ENCODE measurements around the gene CASS4. TPM values are rescaled to one million over a fixed set of nuclear protein-coding genes. Genes with fewer than 3 reads are reported as not detected.
A peak's percentile ranks its signal among the peaks of the same experiment; 100 is the strongest.

CASS4 gene
- total RNA-seq, 1 donor from 2014 or later: 40.2 TPM

- Histone ChIP-seq H3K36me3 (no peaks in the 10 kb centered on the region), H3K27ac (no peak overlapping the region), H3K27me3 (no peaks in the 10 kb centered on the region), H3K4me3 (no peak overlapping the region), H3K4me1 (peaks cover 45% of the 10 kb centered on the region), H3K9me3 (no peaks in the 10 kb centered on the region)
- intact Hi-C loops (cut with DNase I): no loop called here
- no peak for DNase-seq
- no peak for TF ChIP-seq CTCF (IDR thresholded peaks at IDR 0.05)
- no peak for ATAC-seq
These were observed 11.8 kb downstream of the CASS4 start for GRCh38 chr20:56423886-56424285.

GRCh38 chr20:56424931-56425330 lies 12.9 kb downstream of the CASS4 start:
- Histone ChIP-seq H3K4me3 (no peak overlapping the region), H3K27me3 (no peaks in the 10 kb centered on the region), H3K36me3 (no peaks in the 10 kb centered on the region), H3K4me1 (peaks cover 48% of the 10 kb centered on the region), H3K27ac (peak overlapping the region; percentile 40), H3K9me3 (no peaks in the 10 kb centered on the region)
- ATAC-seq (no peak), DNase-seq (no peak)
- TF ChIP-seq CTCF (IDR thresholded peaks at IDR 0.05): no peak
- intact Hi-C loops (cut with DNase I): no loop called here

- Histone ChIP-seq H3K4me1 (peaks cover 55% of the 10 kb centered on the region), H3K4me3 (no peak overlapping the region), H3K27ac (no peak overlapping the region), H3K36me3 (no peaks in the 10 kb centered on the region), H3K27me3 (no peaks in the 10 kb centered on the region), H3K9me3 (no peaks in the 10 kb centered on the region)
- ATAC-seq (no peak), DNase-seq (no peak)
- intact Hi-C loops (cut with DNase I): no loop called here
- no peak for TF ChIP-seq CTCF (IDR thresholded peaks at IDR 0.05)
These were observed 14.0 kb downstream of the CASS4 start for GRCh38 chr20:56426026-56426425.

- ATAC-seq (no peak), DNase-seq (no peak)
- Histone ChIP-seq H3K4me3 (no peak overlapping the region), H3K27ac (no peak overlapping the region), H3K9me3 (no peaks in the 10 kb centered on the region), H3K4me1 (peaks cover 52% of the 10 kb centered on the region), H3K27me3 (no peaks in the 10 kb centered on the region), H3K36me3 (no peaks in the 10 kb centered on the region)
- no peak for TF ChIP-seq CTCF (IDR thresholded peaks at IDR 0.05)
- intact Hi-C loops (cut with DNase I): no loop called here
These were observed 14.9 kb downstream of the CASS4 start for GRCh38 chr20:56426926-56427325.

GRCh38 chr20:56427797-56428196 lies 15.7 kb downstream of the CASS4 start:
- DNase-seq: no peak
- peaks cover 43% of the 10 kb centered on the region for H3K4me1 ChIP-seq
- no peaks in the 10 kb centered on the region for H3K9me3 ChIP-seq
- no peak overlapping the region for H3K4me3 ChIP-seq
- H3K27me3 ChIP-seq: no peaks in the 10 kb centered on the region
- no peaks in the 10 kb centered on the region for H3K36me3 ChIP-seq
- TF ChIP-seq CTCF (IDR thresholded peaks at IDR 0.05): no peak
- peak; percentile 60 for ATAC-seq
- intact Hi-C loops (cut with DNase I): no loop called here
- no peak overlapping the region for H3K27ac ChIP-seq

- H3K27me3 ChIP-seq: no peaks in the 10 kb centered on the region
- no peaks in the 10 kb centered on the region for H3K36me3 ChIP-seq
- intact Hi-C loops (cut with DNase I): no loop called here
- H3K4me1 ChIP-seq: peaks cover 39% of the 10 kb centered on the region
- ATAC-seq: no peak
- no peak for TF ChIP-seq CTCF (IDR thresholded peaks at IDR 0.05)
- H3K4me3 ChIP-seq: no peak overlapping the region
- no peaks in the 10 kb centered on the region for H3K9me3 ChIP-seq
- DNase-seq: no peak
- H3K27ac ChIP-seq: peak overlapping the region; percentile 52
These were observed 16.4 kb downstream of the CASS4 start for GRCh38 chr20:56428410-56428809.
